Uterus (tissue), 2 donors: Measurements from ENCODE around the gene MMD.

Experiments used
- POLR2A ChIP-seq, 2 donors: fragments of 450-650 bp; IDR thresholded peaks; one replicate each; pipeline ENCODE4 v1.6.1; 2016; ENCODE audit warnings: antibody characterized with exemption in 2 of 2, mild to moderate bottlenecking in 1 of 2, moderate library complexity in 1 of 2
- TF ChIP-seq, protein P1 (sequence below), 4 experiments: fragments of 200-600 bp in 2 of 4; fragments of 450-650 bp in 2 of 4; sonication (generic) in 2 of 4; IDR thresholded peaks; one replicate each; pipeline ENCODE4 v1.5.1; 2016 to 2019; ENCODE audit warnings: antibody characterized with exemption in 4 of 4, mild to moderate bottlenecking in 2 of 4, moderate library complexity in 1 of 4

DNA sequence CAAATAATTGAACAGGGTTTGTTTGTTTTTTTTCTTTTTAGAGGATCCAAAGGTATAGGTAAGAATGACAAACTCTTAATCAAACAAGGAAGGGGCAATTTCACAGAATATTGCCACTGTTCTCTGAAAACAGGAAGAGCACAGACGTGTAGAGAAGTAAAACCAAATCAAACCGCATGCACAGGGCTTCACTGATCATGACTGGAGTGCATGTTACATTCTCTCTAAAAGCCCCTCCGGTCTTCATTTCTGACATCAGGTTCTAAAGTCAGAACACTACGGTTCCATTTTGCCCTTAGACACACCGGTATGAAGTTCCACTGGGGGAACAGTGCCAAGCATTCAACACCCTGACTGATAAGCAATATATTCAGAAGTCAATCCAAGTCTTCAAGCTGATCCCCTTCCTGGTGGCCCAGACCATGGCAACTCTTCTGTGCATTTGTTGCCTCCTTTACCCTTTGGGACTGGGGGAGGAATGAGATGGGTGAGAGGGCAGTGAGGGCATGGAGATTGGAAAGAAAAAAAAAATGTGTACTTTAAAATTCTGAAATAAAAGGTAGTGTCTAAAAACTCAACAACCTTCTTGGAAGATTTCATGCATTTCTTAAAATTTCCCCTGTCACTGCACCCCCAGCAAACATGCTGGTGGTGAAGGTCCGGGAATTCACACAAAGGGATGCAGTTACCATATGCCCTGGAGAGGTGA is 1.4 kb downstream of the MMD start:
- TF ChIP-seq, protein P1, sequence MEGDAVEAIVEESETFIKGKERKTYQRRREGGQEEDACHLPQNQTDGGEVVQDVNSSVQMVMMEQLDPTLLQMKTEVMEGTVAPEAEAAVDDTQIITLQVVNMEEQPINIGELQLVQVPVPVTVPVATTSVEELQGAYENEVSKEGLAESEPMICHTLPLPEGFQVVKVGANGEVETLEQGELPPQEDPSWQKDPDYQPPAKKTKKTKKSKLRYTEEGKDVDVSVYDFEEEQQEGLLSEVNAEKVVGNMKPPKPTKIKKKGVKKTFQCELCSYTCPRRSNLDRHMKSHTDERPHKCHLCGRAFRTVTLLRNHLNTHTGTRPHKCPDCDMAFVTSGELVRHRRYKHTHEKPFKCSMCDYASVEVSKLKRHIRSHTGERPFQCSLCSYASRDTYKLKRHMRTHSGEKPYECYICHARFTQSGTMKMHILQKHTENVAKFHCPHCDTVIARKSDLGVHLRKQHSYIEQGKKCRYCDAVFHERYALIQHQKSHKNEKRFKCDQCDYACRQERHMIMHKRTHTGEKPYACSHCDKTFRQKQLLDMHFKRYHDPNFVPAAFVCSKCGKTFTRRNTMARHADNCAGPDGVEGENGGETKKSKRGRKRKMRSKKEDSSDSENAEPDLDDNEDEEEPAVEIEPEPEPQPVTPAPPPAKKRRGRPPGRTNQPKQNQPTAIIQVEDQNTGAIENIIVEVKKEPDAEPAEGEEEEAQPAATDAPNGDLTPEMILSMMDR (IDR thresholded peaks at IDR 0.05) = no peak
- no peak for TF ChIP-seq POLR2A (IDR thresholded peaks at IDR 0.05)
